GM21390 (cell line): ENCODE data around the gene EMILIN1.

Experiments used
- ATAC-seq: cut with Tn5 transposase; IDR thresholded peaks from one replicate; pipeline ENCODE4 v1.9.1; 2021; ENCODE audit not compliant: unreplicated experiment

Gene EMILIN1

GRCh38 chr2:27079233-27080139, 1.1 kb downstream of the EMILIN1 start:
- ATAC-seq, result no peak

- no peak for ATAC-seq
These were observed 1.7 kb downstream of the EMILIN1 start for GRCh38 chr2:27080140-27080469.

- no peak for ATAC-seq
These were observed 2.2 kb downstream of the EMILIN1 start for GRCh38 chr2:27080603-27080936.

- no peak for ATAC-seq
These were observed 3.8 kb downstream of the EMILIN1 start for GRCh38 chr2:27081984-27082772.

GRCh38 chr2:27082773-27083409, 4.5 kb downstream of the EMILIN1 start:
- ATAC-seq, result no peak

GRCh38 chr2:27083410-27084296, 5.2 kb downstream of the EMILIN1 start:
- ATAC-seq, result no peak

- no peak for ATAC-seq
These were observed 6.1 kb downstream of the EMILIN1 start for GRCh38 chr2:27084297-27085061.

- ATAC-seq, result no peak
These were observed 6.8 kb downstream of the EMILIN1 start for GRCh38 chr2:27085062-27085672.

- peak; percentile 3 for ATAC-seq
These were observed 7.3 kb downstream of the EMILIN1 start for GRCh38 chr2:27085673-27086089.

- ATAC-seq, result peak; percentile 72
These were observed 7.8 kb downstream of the EMILIN1 start for GRCh38 chr2:27086090-27086723.

- peak; percentile 9 for ATAC-seq
These were observed 8.5 kb downstream of the EMILIN1 start, which contains the start of gene KHK for GRCh38 chr2:27086724-27087593. KHK (plus strand) TSS chr2:27086772; CDS start chr2:27087260, 488 bp downstream.

- ATAC-seq, result no peak
These were observed 9.5 kb downstream of the EMILIN1 start for GRCh38 chr2:27087823-27088410.

GRCh38 chr2:27088634-27089033, 10.2 kb downstream of the EMILIN1 start:
- no peak for ATAC-seq

GRCh38 chr2:27089111-27089954, 10.9 kb downstream of the EMILIN1 start:
- ATAC-seq, result no peak

GRCh38 chr2:27091746-27092695, 13.6 kb downstream of the EMILIN1 start:
- ATAC-seq, result no peak
